Measurements from ENCODE around the gene SETD4. TPM values are rescaled to one million over a fixed set of nuclear protein-coding genes. Genes with fewer than 3 reads are reported as not detected.

Gene SETD4
- total RNA-seq, 4 donors from 2014 or later, result 12.6 to 22.7 (median 16.8) TPM

DNA sequence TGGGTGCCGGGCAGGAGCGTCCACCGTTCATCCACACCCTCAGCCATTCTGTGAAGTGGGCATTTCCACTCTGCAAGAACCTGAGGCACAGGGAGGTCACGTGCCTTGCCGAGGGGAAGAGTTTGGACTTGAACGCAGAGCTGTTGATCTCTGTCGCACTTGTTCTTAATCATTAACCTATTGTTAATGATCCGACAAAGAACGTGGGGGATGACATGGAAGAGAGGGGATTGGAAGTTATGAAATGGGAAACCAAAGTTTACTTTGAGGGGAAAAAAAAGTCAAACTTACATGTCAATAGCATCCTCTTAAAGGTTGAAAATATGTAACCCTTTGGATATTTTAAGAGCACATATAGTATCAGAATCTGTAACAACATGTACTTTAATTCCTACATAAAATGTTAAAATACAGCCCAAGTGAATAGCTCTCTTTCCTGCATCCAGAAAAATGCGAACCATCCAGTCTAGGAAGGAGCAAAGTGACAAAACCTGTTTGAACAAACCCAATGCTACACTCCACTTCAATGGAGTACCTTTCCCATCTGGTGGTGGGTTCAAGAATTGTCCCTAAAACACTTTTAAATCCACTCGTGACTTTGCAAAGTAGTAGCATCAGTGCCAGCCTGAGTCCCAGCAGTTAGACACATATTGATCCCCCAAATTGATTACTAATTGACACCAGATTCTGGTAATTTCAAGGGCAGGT lies 75.5 kb downstream of the SETD4 start:
- DNase-seq (ENCODE audit: low spot score) (no peak), ATAC-seq (ENCODE audit: low FRiP score) (no peak)
- TF ChIP-seq, protein P1, sequence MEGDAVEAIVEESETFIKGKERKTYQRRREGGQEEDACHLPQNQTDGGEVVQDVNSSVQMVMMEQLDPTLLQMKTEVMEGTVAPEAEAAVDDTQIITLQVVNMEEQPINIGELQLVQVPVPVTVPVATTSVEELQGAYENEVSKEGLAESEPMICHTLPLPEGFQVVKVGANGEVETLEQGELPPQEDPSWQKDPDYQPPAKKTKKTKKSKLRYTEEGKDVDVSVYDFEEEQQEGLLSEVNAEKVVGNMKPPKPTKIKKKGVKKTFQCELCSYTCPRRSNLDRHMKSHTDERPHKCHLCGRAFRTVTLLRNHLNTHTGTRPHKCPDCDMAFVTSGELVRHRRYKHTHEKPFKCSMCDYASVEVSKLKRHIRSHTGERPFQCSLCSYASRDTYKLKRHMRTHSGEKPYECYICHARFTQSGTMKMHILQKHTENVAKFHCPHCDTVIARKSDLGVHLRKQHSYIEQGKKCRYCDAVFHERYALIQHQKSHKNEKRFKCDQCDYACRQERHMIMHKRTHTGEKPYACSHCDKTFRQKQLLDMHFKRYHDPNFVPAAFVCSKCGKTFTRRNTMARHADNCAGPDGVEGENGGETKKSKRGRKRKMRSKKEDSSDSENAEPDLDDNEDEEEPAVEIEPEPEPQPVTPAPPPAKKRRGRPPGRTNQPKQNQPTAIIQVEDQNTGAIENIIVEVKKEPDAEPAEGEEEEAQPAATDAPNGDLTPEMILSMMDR (IDR thresholded peaks at IDR 0.05), result no peak

Small RNA genes within 50 kb of the gene (small RNA-seq; reads per million reads assigned to genes)
- gene RNU6-992P, result not detected

Other genes with a start within 250 kb of the SETD4 start
- 100 to 1,000 TPM in 2 of 4 donors, 10 to 100 TPM in 2; 73.1 to 158 (median 93.3) TPM for gene CBR1, start 9.5 kb upstream of the SETD4 start, total RNA-seq
- 10 to 100 TPM; 15.4 to 32.0 (median 18.4) TPM for gene CBR3, start 74.6 kb upstream of the SETD4 start, total RNA-seq
- gene DOP1B, start 96.3 kb upstream of the SETD4 start, total RNA-seq, result 10 to 100 TPM in 3 of 4 donors, 1 to 10 TPM in 1; 6.9 to 17.7 (median 15.1) TPM